CD14-positive monocyte (primary cell): ENCODE data around the gene AFAP1L1. TPM values are rescaled to one million over a fixed set of nuclear protein-coding genes. Genes with fewer than 3 reads are reported as not detected.
A peak's percentile ranks its signal among the peaks of the same experiment; 100 is the strongest.

Experiments used
- DNase-seq, 3 donors: peaks; one replicate each; pipeline ENCODE4 v3.0.0-alpha.2; 2011 to 2022
- H2AFZ ChIP-seq: 2 replicates; pipeline ENCODE4 v1.6.0; 2012; ENCODE audit warnings: mild to moderate bottlenecking, low read depth, low read length, inconsistent platforms; ENCODE audit not compliant: insufficient read depth, poor library complexity, severe bottlenecking
- H3K27ac ChIP-seq, 2 donors: 1 replicate in 1 of 2; 2 replicates in 1 of 2; pipeline ENCODE4 v1.5.1; 2012 to 2013; ENCODE audit warnings: low read length in 2 of 2, control low read depth in 1 of 2, inconsistent platforms in 1 of 2, low read depth in 1 of 2, mild to moderate bottlenecking in 1 of 2
- H3K27me3 ChIP-seq, 2 donors: one replicate each; pipeline versions ENCODE4 v1.6.0 to v1.6.1; 2011 to 2013; ENCODE audit warnings: low read length in 2 of 2; ENCODE audit not compliant: control insufficient read depth in 2 of 2, insufficient read depth in 2 of 2
- H3K36me3 ChIP-seq, 2 donors: replicated peaks in 1 of 2; 1 replicate in 1 of 2; 2 replicates in 1 of 2; pipeline versions ENCODE4 v1.5.1 to v1.6.1; 2012 to 2013; ENCODE audit warnings: low read length in 2 of 2, control low read depth in 1 of 2, inconsistent platforms in 1 of 2, mild to moderate bottlenecking in 1 of 2; ENCODE audit not compliant: insufficient read depth in 2 of 2, control insufficient read depth in 1 of 2
- H3K4me1 ChIP-seq, 2 donors: 1 replicate in 1 of 2; 2 replicates in 1 of 2; pipeline versions ENCODE4 v1.5.1 to v1.6.1; 2012 to 2013; ENCODE audit warnings: low read length in 2 of 2, control low read depth in 1 of 2, inconsistent platforms in 1 of 2, mild to moderate bottlenecking in 1 of 2, moderate library complexity in 1 of 2; ENCODE audit not compliant: insufficient read depth in 2 of 2, control insufficient read depth in 1 of 2
- H3K4me2 ChIP-seq: replicated peaks from 2 replicates; pipeline ENCODE3; 2012; ENCODE audit warnings: low read length, moderate library complexity, mild to moderate bottlenecking; ENCODE audit not compliant: poor library complexity, severe bottlenecking; ENCODE audit errors: extremely low read depth
- H3K4me3 ChIP-seq, 3 experiments: fragments of 200-600 bp in 1 of 3; sonication (generic) in 1 of 3; replicated peaks in 1 of 3; 1 replicate in 2 of 3; 2 replicates in 1 of 3; pipeline ENCODE4 v1.5.1; 2011 to 2013; ENCODE audit warnings: low read length in 3 of 3, mild to moderate bottlenecking in 3 of 3, control low read depth in 2 of 3, low read depth in 2 of 3, inconsistent platforms in 1 of 3, moderate library complexity in 1 of 3
- H3K79me2 ChIP-seq: 2 replicates; pipeline ENCODE4 v1.6.0; 2012; ENCODE audit warnings: mild to moderate bottlenecking, control low read depth, inconsistent platforms, low read length, moderate library complexity; ENCODE audit not compliant: insufficient read depth
- H3K9ac ChIP-seq: 2 replicates; pipeline ENCODE4 v1.6.0; 2017; ENCODE audit warnings: low read length, mild to moderate bottlenecking; ENCODE audit not compliant: insufficient read depth, poor library complexity, severe bottlenecking
- H3K9me3 ChIP-seq, 2 donors: replicated peaks in 1 of 2; 1 replicate in 1 of 2; 2 replicates in 1 of 2; pipeline versions ENCODE4 v1.5.1 to v1.6.1; 2012 to 2013; ENCODE audit warnings: low read length in 2 of 2, control low read depth in 1 of 2; ENCODE audit not compliant: control insufficient read depth in 1 of 2, insufficient read depth in 1 of 2
- H4K20me1 ChIP-seq: 2 replicates; pipeline ENCODE4 v1.6.0; 2012; ENCODE audit warnings: mild to moderate bottlenecking, low read length, control low read depth, moderate library complexity; ENCODE audit not compliant: insufficient read depth
- H3K27ac Mint-ChIP-seq, 7 donors: one replicate each; pipeline ENCODE4 v1.8.0; 2020; ENCODE audit warnings: mild to moderate bottlenecking in 7 of 7, mixed read lengths in 7 of 7, moderate library complexity in 6 of 7, inconsistent platforms in 2 of 7
- H3K27me3 Mint-ChIP-seq, 3 donors: one replicate each; pipeline ENCODE4 v1.8.0; 2021 to 2022; ENCODE audit warnings: low read depth in 3 of 3, mild to moderate bottlenecking in 3 of 3, mixed read lengths in 3 of 3, moderate library complexity in 3 of 3, inconsistent platforms in 1 of 3
- H3K36me3 Mint-ChIP-seq, 2 donors: one replicate each; pipeline ENCODE4 v1.8.0; 2020; ENCODE audit warnings: mixed read lengths in 2 of 2, inconsistent platforms in 1 of 2, mild to moderate bottlenecking in 1 of 2
- H3K4me1 Mint-ChIP-seq: one replicate; pipeline ENCODE4 v1.8.0; 2020; ENCODE audit warnings: mild to moderate bottlenecking, mixed read lengths
- H3K4me3 Mint-ChIP-seq, 2 donors: one replicate each; pipeline ENCODE4 v1.8.0; 2020; ENCODE audit warnings: mild to moderate bottlenecking in 2 of 2, mixed read lengths in 2 of 2, moderate library complexity in 1 of 2
- H3K9me3 Mint-ChIP-seq, 7 donors: one replicate each; pipeline ENCODE4 v1.8.0; 2020 to 2022; ENCODE audit warnings: mixed read lengths in 7 of 7, mild to moderate bottlenecking in 6 of 7, moderate library complexity in 6 of 7, inconsistent platforms in 2 of 7
- WGBS: methylation state at CpG from one replicate; pipeline ENCODE4 v1.1.5; 2013; ENCODE audit warnings: missing lambda C conversion rate; ENCODE audit not compliant: insufficient coverage; 5-methylcytosine and 5-hydroxymethylcytosine counted together
- intact Hi-C, 2 donors: fragments of 100-400 bp; cut with micrococcal nuclease; formaldehyde crosslinking; loops; one replicate each; pipeline versions ENCODE4 v1.15.0 to v1.15.1; 2023
- polyA plus RNA-seq, 3 donors: library from polyadenylated mRNA; depleted of rRNA in 1 of 3; unstranded in 2 of 3; stranded (reverse) in 1 of 3; fragments of 300-500 nt in 2 of 3; fragments of >200 nt in 1 of 3; fragmentation: Illumina TruSeq in 2 of 3; gene quantifications; 1 replicate in 2 of 3; 2 replicates in 1 of 3; pipeline ENCODE4 v1.2.3, GENCODE V29; 2012 to 2021
- TF ChIP-seq, protein P1 (sequence below): fragments of 200-600 bp; IDR thresholded peaks from one replicate; pipeline ENCODE4 v1.8.0; 2022; ENCODE audit warnings: antibody characterized with exemption, mild to moderate bottlenecking

Gene AFAP1L1
- polyA plus RNA-seq, 3 donors: not detected

DNA sequence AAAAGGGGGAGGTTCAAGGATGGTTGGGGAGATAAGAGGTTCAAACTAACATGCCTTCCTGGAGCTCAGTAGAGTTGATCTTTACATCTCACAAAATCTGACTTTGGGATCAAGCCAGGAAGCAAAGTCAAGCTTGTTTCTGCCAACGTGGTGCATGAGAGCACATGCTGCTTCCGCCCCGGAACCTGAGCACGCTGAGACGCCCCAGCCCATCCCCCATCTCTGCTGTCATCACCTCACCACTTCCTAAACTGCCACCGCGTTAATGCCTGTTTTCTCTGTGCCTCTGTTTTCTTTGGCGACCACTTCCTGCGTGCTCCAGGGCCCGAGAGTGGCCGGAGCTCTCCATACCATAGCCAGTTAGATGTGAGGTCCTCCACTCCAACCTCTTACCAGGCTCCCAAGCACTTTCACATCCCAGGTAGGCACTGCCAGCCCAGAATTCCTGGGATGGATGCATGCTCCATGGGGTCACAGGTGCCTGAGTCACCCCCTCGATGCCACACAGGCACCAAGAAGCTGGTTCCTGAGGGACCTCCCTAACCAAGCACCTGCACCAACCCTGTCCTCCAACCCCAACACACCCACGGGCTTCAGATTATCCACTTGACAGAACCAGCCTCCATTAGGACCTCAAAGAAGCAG, 31.2 kb upstream of the AFAP1L1 start:
- Mint-ChIP-seq H3K27ac (peak overlapping the region in 4 of 7 donors; percentile 28 to 67 (median 55)), H3K4me3 (peak overlapping the region; percentile 13 to 67), H3K9me3 (peaks cover 0 to 2% (median 0%) of the 10 kb centered on the region in 7 donors), H3K36me3 (no peaks in the 10 kb centered on the region), H3K27me3 (peaks cover 5 to 33% (median 8%) of the 10 kb centered on the region in 3 donors), H3K4me1 (peaks cover 10% of the 10 kb centered on the region)
- H3K36me3 ChIP-seq: no peaks in the 10 kb centered on the region
- H3K4me2 ChIP-seq: peak overlapping the region; percentile 44
- H3K79me2 ChIP-seq: no peaks in the 10 kb centered on the region
- no peaks in the 10 kb centered on the region for H3K27me3 ChIP-seq
- peak overlapping the region; percentile 5 for H3K9ac ChIP-seq
- H3K27ac ChIP-seq: no peak overlapping the region
- peak; percentile 12 to 54 (median 24) for DNase-seq
- 9% methylated on average over 12 of the region's 13 CpGs for WGBS
- peak overlapping the region; percentile 39 for H2AFZ ChIP-seq
- intact Hi-C loops: no loop called here
- TF ChIP-seq, protein P1, sequence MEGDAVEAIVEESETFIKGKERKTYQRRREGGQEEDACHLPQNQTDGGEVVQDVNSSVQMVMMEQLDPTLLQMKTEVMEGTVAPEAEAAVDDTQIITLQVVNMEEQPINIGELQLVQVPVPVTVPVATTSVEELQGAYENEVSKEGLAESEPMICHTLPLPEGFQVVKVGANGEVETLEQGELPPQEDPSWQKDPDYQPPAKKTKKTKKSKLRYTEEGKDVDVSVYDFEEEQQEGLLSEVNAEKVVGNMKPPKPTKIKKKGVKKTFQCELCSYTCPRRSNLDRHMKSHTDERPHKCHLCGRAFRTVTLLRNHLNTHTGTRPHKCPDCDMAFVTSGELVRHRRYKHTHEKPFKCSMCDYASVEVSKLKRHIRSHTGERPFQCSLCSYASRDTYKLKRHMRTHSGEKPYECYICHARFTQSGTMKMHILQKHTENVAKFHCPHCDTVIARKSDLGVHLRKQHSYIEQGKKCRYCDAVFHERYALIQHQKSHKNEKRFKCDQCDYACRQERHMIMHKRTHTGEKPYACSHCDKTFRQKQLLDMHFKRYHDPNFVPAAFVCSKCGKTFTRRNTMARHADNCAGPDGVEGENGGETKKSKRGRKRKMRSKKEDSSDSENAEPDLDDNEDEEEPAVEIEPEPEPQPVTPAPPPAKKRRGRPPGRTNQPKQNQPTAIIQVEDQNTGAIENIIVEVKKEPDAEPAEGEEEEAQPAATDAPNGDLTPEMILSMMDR: no peak
- no peaks in the 10 kb centered on the region for H4K20me1 ChIP-seq
- peak overlapping the region in 1 of 3 experiments; percentile 40 for H3K4me3 ChIP-seq
- H3K4me1 ChIP-seq: peaks cover 7 to 13% of the 10 kb centered on the region in 2 donors
- H3K9me3 ChIP-seq: no peaks in the 10 kb centered on the region

DNA sequence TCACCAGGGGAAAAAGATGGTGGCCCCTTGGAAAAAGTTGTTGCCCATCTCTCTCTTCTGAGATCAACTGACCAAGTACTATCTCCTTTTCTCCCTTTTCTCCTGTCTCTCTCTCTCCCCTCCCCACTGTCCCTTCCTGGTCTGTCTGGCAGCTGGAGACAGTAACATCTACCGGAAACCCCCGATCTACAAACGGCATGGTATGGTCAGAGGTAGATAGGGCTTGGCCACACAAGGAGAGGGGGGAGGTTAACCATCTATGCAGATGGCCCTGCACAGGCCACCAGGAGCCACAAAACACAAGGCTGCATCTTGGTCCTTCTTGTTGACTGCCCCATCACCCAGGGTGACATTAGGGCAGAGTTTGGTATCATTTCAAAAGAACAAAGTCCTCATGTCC, 29.3 kb upstream of the AFAP1L1 start:
- Histone ChIP-seq H4K20me1 (no peaks in the 10 kb centered on the region), H3K36me3 (no peaks in the 10 kb centered on the region), H3K4me3 (no peak overlapping the region), H3K9ac (no peak overlapping the region), H3K9me3 (no peaks in the 10 kb centered on the region), H3K79me2 (no peaks in the 10 kb centered on the region), H2AFZ (no peak overlapping the region), H3K4me1 (peaks cover 7 to 13% of the 10 kb centered on the region in 2 donors), H3K27me3 (no peaks in the 10 kb centered on the region), H3K27ac (no peak overlapping the region), H3K4me2 (no peak overlapping the region)
- DNase-seq: no peak
- no peak overlapping the region for H3K27ac Mint-ChIP-seq
- peaks cover 3 to 25% (median 9%) of the 10 kb centered on the region in 3 donors for H3K27me3 Mint-ChIP-seq
- intact Hi-C loops: no loop called here
- H3K4me1 Mint-ChIP-seq: peaks cover 10% of the 10 kb centered on the region
- TF ChIP-seq, protein P1: no peak
- peaks cover 0 to 5% (median 0%) of the 10 kb centered on the region in 7 donors for H3K9me3 Mint-ChIP-seq
- H3K4me3 Mint-ChIP-seq: no peak overlapping the region
- no peaks in the 10 kb centered on the region for H3K36me3 Mint-ChIP-seq
- 100% methylated on average over 1 of the region's 3 CpGs for WGBS
